ENCODE data around the gene GAL. TPM values are rescaled to one million over a fixed set of nuclear protein-coding genes. Genes with fewer than 3 reads are reported as not detected.

The GAL gene
- total and polyA plus RNA-seq, 2 of the 8 experiments (the other 6 are each of a cell fraction or from before 2014, with no cell fraction given), result 81.8 to 233 TPM

- TF ChIP-seq CHD7 (IDR thresholded peaks at IDR 0.05; ENCODE audit: insufficient replicate concordance, low read length), result no peak
- no peak for TF ChIP-seq KDM4A (IDR thresholded peaks at IDR 0.05; ENCODE audit: low read depth, low read length, severe bottlenecking)
- no peak for TF ChIP-seq BCL11A (IDR thresholded peaks at IDR 0.05; ENCODE audit: low read depth in 2 of 2, low read length in 2 of 2)
- TF ChIP-seq POLR2AphosphoS5 (IDR thresholded peaks at IDR 0.05; ENCODE audit: low read depth, low read length), result no peak
- TF ChIP-seq PHF8 (conservative IDR thresholded peaks at IDR 0.05; ENCODE audit: low read depth, low read length), result no peak
- no peak for TF ChIP-seq TAF1 (IDR thresholded peaks at IDR 0.05; ENCODE audit: low read depth, low read length)
- no peak for TF ChIP-seq POU5F1 (IDR thresholded peaks at IDR 0.05; ENCODE audit: low read depth, low read length)
- no peak for TF ChIP-seq TAF7 (optimal IDR thresholded peaks at IDR 0.05; ENCODE audit: borderline replicate concordance, low read depth, low read length)
These were observed 17.5 kb upstream of the GAL start (continued) for GRCh38 chr11:68666849-68667248.
